Neural crest cell (in vitro differentiated cells): ENCODE results near the gene C1orf21. TPM values are rescaled to one million over a fixed set of nuclear protein-coding genes. Genes with fewer than 3 reads are reported as not detected.

ENCODE experiments used
- DNase-seq: peaks from one replicate; pipeline ENCODE4 v3.0.0; 2021; ENCODE audit warnings: low read depth, mixed read lengths, low spot score
- H3K27ac Mint-ChIP-seq: one replicate; pipeline ENCODE4 v1.8.0; 2021; ENCODE audit warnings: mild to moderate bottlenecking, mixed read lengths; ENCODE audit not compliant: unreplicated experiment
- H3K27me3 Mint-ChIP-seq: 2 replicates; pipeline ENCODE4 v1.8.0; 2021; ENCODE audit warnings: low read depth, mild to moderate bottlenecking, mixed read lengths
- H3K36me3 Mint-ChIP-seq: 2 replicates; pipeline ENCODE4 v1.8.0; 2021; ENCODE audit warnings: low read depth, mild to moderate bottlenecking, mixed read lengths
- H3K4me1 Mint-ChIP-seq: 2 replicates; pipeline ENCODE4 v1.8.0; 2021; ENCODE audit warnings: mixed read lengths
- H3K4me3 Mint-ChIP-seq: one replicate; pipeline ENCODE4 v1.8.0; 2021; ENCODE audit warnings: mild to moderate bottlenecking, mixed read lengths
- H3K9me3 Mint-ChIP-seq: 2 replicates; pipeline ENCODE4 v1.8.0; 2021; ENCODE audit warnings: mixed read lengths
- CTCF ChIP-seq: fragments of 200-600 bp; sonication (generic); conservative IDR thresholded peaks from 2 replicates; pipeline ENCODE4 v1.5.0; 2021; ENCODE audit warnings: antibody characterized with exemption, mild to moderate bottlenecking
- total RNA-seq: library from RNA; stranded (reverse); gene quantifications from 2 replicates; pipeline ENCODE4 v1.2.1, GENCODE V29; 2021

The C1orf21 gene
- total RNA-seq, 1 donor from 2014 or later, result 29.8 TPM

- DNase-seq, result no peak
- Mint-ChIP-seq H3K27me3 (no peaks in the 10 kb centered on the region), H3K9me3 (peaks cover 5% of the 10 kb centered on the region), H3K4me3 (no peak overlapping the region), H3K27ac (peak overlapping the region; percentile 58), H3K36me3 (peaks cover 12% of the 10 kb centered on the region), H3K4me1 (peaks cover 7% of the 10 kb centered on the region)
- no peak for TF ChIP-seq CTCF
Measured at GRCh38 chr1:184520336-184520735, 133.5 kb downstream of the C1orf21 start.

GRCh38 chr1:184524248-184524647 is 137.4 kb downstream of the C1orf21 start:
- Mint-ChIP-seq H3K4me1 (peaks cover 12% of the 10 kb centered on the region), H3K27ac (no peak overlapping the region), H3K9me3 (peaks cover 5% of the 10 kb centered on the region), H3K36me3 (peaks cover 10% of the 10 kb centered on the region), H3K4me3 (no peak overlapping the region), H3K27me3 (no peaks in the 10 kb centered on the region)
- no peak for TF ChIP-seq CTCF
- DNase-seq, result no peak

GRCh38 chr1:184527402-184527801 is 140.6 kb downstream of the C1orf21 start:
- Mint-ChIP-seq H3K9me3 (peaks cover 5% of the 10 kb centered on the region), H3K36me3 (peaks cover 5% of the 10 kb centered on the region), H3K27me3 (no peaks in the 10 kb centered on the region), H3K4me3 (no peak overlapping the region), H3K4me1 (peaks cover 7% of the 10 kb centered on the region), H3K27ac (no peak overlapping the region)
- DNase-seq, result no peak
- TF ChIP-seq CTCF, result no peak

- no peak for DNase-seq
- H3K27me3 Mint-ChIP-seq, result no peaks in the 10 kb centered on the region
- H3K36me3 Mint-ChIP-seq, result peaks cover 4% of the 10 kb centered on the region
- no peaks in the 10 kb centered on the region for H3K9me3 Mint-ChIP-seq
- H3K4me1 Mint-ChIP-seq, result peaks cover 20% of the 10 kb centered on the region
- TF ChIP-seq CTCF, result no peak
- H3K4me3 Mint-ChIP-seq, result no peak overlapping the region
- no peak overlapping the region for H3K27ac Mint-ChIP-seq
Measured at GRCh38 chr1:184530226-184530625, 143.4 kb downstream of the C1orf21 start.

GRCh38 chr1:184531296-184531695 is 144.5 kb downstream of the C1orf21 start:
- Mint-ChIP-seq H3K36me3 (peaks cover 9% of the 10 kb centered on the region), H3K4me1 (peaks cover 14% of the 10 kb centered on the region), H3K27me3 (no peaks in the 10 kb centered on the region), H3K4me3 (no peak overlapping the region), H3K27ac (no peak overlapping the region), H3K9me3 (no peaks in the 10 kb centered on the region)
- TF ChIP-seq CTCF, result no peak
- no peak for DNase-seq

GRCh38 chr1:184532199-184532598 is 145.4 kb downstream of the C1orf21 start:
- Mint-ChIP-seq H3K27me3 (no peaks in the 10 kb centered on the region), H3K9me3 (peaks cover 2% of the 10 kb centered on the region), H3K4me1 (peaks cover 14% of the 10 kb centered on the region), H3K36me3 (peaks cover 12% of the 10 kb centered on the region), H3K27ac (no peak overlapping the region), H3K4me3 (no peak overlapping the region)
- TF ChIP-seq CTCF, result no peak
- DNase-seq, result no peak
